Measurements from ENCODE around the gene PGGHG. TPM values are rescaled to one million over a fixed set of nuclear protein-coding genes. Genes with fewer than 3 reads are reported as not detected.
A peak's percentile ranks its signal among the peaks of the same experiment; 100 is the strongest.
"Not testable (repeated sequence)": the region's sequence is repeated elsewhere in the genome, so short reads cannot be mapped to it uniquely, and the experiment has no call there.

The PGGHG gene
- total RNA-seq, 1 donor from 2014 or later = 142 TPM

- H3K9me3 Mint-ChIP-seq = no peaks in the 10 kb centered on the region
These were observed 16.3 kb downstream of the PGGHG start for GRCh38 chr11:304915-305843.

GRCh38 chr11:305844-306211, 16.9 kb downstream of the PGGHG start:
- peaks cover 36% of the 10 kb centered on the region for H3K4me1 Mint-ChIP-seq

More at GRCh38 chr11:304915-305843, 16.3 kb downstream of the PGGHG start:
- Mint-ChIP-seq H3K4me3 (no peak overlapping the region), H3K4me1 (peaks cover 36% of the 10 kb centered on the region), H3K36me3 (ENCODE audit: low read depth) (peaks cover 20% of the 10 kb centered on the region), H3K27me3 (peaks cover 9% of the 10 kb centered on the region), H3K27ac (no peak overlapping the region)
- peak; percentile 88 for DNase-seq
- intact Hi-C loops (cut with micrococcal nuclease) = loop anchor here (5.0 kb wide), 2 partner anchors 102 to 212 kb away; no protein-coding TSS in a partner anchor

GRCh38 chr11:306645-307371, 17.9 kb downstream of the PGGHG start:
- Mint-ChIP-seq H3K36me3 (ENCODE audit: low read depth) (peaks cover 20% of the 10 kb centered on the region), H3K27me3 (no peaks in the 10 kb centered on the region), H3K27ac (peak overlapping the region; percentile 99), H3K4me3 (peak overlapping the region; percentile 97), H3K9me3 (no peaks in the 10 kb centered on the region), H3K4me1 (peaks cover 38% of the 10 kb centered on the region)
- intact Hi-C loops (cut with micrococcal nuclease) = loop anchor here (5.0 kb wide), 2 partner anchors 100 to 210 kb away; no protein-coding TSS in a partner anchor
- no peak for DNase-seq

More at GRCh38 chr11:305844-306211, 16.9 kb downstream of the PGGHG start:
- Mint-ChIP-seq H3K36me3 (ENCODE audit: low read depth) (peaks cover 20% of the 10 kb centered on the region), H3K27ac (no peak overlapping the region), H3K9me3 (no peaks in the 10 kb centered on the region), H3K4me3 (no peak overlapping the region), H3K27me3 (peaks cover 3% of the 10 kb centered on the region)
- DNase-seq = no peak
- intact Hi-C loops (cut with micrococcal nuclease) = loop anchor here (5.0 kb wide), 2 partner anchors 101 to 211 kb away; no protein-coding TSS in a partner anchor

- peaks cover 43% of the 10 kb centered on the region for H3K4me1 Mint-ChIP-seq
- intact Hi-C loops (cut with micrococcal nuclease) = loop anchor here (2.0 to 5.0 kb wide), 3 partner anchors 71 to 209 kb away; partner anchors contain the start of genes PSMD13 and SIRT3
- peak within 1 kb of the TSS; percentile 97 for H3K4me3 Mint-ChIP-seq
- not testable (repeated sequence) for H3K27me3 Mint-ChIP-seq, H3K9me3 Mint-ChIP-seq
- H3K27ac Mint-ChIP-seq = peak within 1 kb of the TSS; percentile 99
- peaks cover 21% of the 10 kb centered on the region for H3K36me3 Mint-ChIP-seq (ENCODE audit: low read depth)
- DNase-seq = peak; percentile 91
These were observed 19.1 kb downstream of the PGGHG start, which contains the start of gene IFITM2 for GRCh38 chr11:307766-308708. IFITM2 (plus strand) TSS chr11:307816; CDS start chr11:308193, 377 bp downstream.

GRCh38 chr11:308740-309665, 20.1 kb downstream of the PGGHG start:
- H3K9me3 Mint-ChIP-seq, H3K27me3 Mint-ChIP-seq: not testable (repeated sequence)
- Mint-ChIP-seq H3K27ac (peak overlapping the region; percentile 99), H3K36me3 (ENCODE audit: low read depth) (peaks cover 26% of the 10 kb centered on the region), H3K4me3 (peak overlapping the region; percentile 97), H3K4me1 (peaks cover 44% of the 10 kb centered on the region)
- DNase-seq = peak; percentile 83
- intact Hi-C loops (cut with micrococcal nuclease) = loop anchor here (2.0 to 5.0 kb wide), 3 partner anchors 72 to 208 kb away; partner anchors contain the start of genes PSMD13 and SIRT3

- Mint-ChIP-seq H3K4me1 (peaks cover 44% of the 10 kb centered on the region), H3K27ac (peak overlapping the region; percentile 99), H3K4me3 (peak overlapping the region; percentile 97), H3K36me3 (ENCODE audit: low read depth) (peaks cover 36% of the 10 kb centered on the region)
- not testable (repeated sequence) for DNase-seq, H3K9me3 Mint-ChIP-seq, H3K27me3 Mint-ChIP-seq
- intact Hi-C loops (cut with micrococcal nuclease) = loop anchor here (2.0 to 5.0 kb wide), 3 partner anchors 73 to 207 kb away; partner anchors contain the start of genes PSMD13 and SIRT3
These were observed 21.1 kb downstream of the PGGHG start for GRCh38 chr11:309979-310572.

- H3K27me3 Mint-ChIP-seq; DNase-seq; intact Hi-C loops (cut with micrococcal nuclease); H3K9me3 Mint-ChIP-seq: not testable (repeated sequence)
- Mint-ChIP-seq H3K4me1 (peaks cover 37% of the 10 kb centered on the region), H3K27ac (peak overlapping the region; percentile 98), H3K36me3 (ENCODE audit: low read depth) (peaks cover 42% of the 10 kb centered on the region), H3K4me3 (peak overlapping the region; percentile 96)
These were observed 22.3 kb downstream of the PGGHG start for GRCh38 chr11:311013-311748.

GRCh38 chr11:312092-312816, 23.3 kb downstream of the PGGHG start:
- no peaks in the 10 kb centered on the region for H3K9me3 Mint-ChIP-seq
- no peaks in the 10 kb centered on the region for H3K27me3 Mint-ChIP-seq
- DNase-seq = peak; percentile 86
- intact Hi-C loops (cut with micrococcal nuclease) = loop anchor here (1.0 to 2.0 kb wide), 3 partner anchors 15 to 104 kb away; no protein-coding TSS in a partner anchor
- peaks cover 53% of the 10 kb centered on the region for H3K36me3 Mint-ChIP-seq (ENCODE audit: low read depth)
- peaks cover 41% of the 10 kb centered on the region for H3K4me1 Mint-ChIP-seq
- peak overlapping the region; percentile 96 for H3K4me3 Mint-ChIP-seq
- H3K27ac Mint-ChIP-seq = peak overlapping the region; percentile 98

GRCh38 chr11:313304-313786, 24.4 kb downstream of the PGGHG start:
- Mint-ChIP-seq H3K27me3 (no peaks in the 10 kb centered on the region), H3K27ac (peak overlapping the region; percentile 98), H3K36me3 (ENCODE audit: low read depth) (peaks cover 53% of the 10 kb centered on the region), H3K4me1 (peaks cover 39% of the 10 kb centered on the region), H3K9me3 (no peaks in the 10 kb centered on the region), H3K4me3 (peak overlapping the region; percentile 96)
- DNase-seq = peak; percentile 75
- intact Hi-C loops (cut with micrococcal nuclease) = loop anchor here (1.0 to 2.0 kb wide), 2 partner anchors 13 to 193 kb away; no protein-coding TSS in a partner anchor

GRCh38 chr11:313787-314553, 25.0 kb downstream of the PGGHG start, which contains the start of gene IFITM1:
IFITM1 (plus strand) TSS chr11:314040; CDS start chr11:314171, 131 bp downstream.
- H3K9me3 Mint-ChIP-seq = no peaks in the 10 kb centered on the region
- peak within 1 kb of the TSS; percentile 98 for H3K27ac Mint-ChIP-seq
- H3K27me3 Mint-ChIP-seq = no peaks in the 10 kb centered on the region
- H3K4me3 Mint-ChIP-seq = peak within 1 kb of the TSS; percentile 96
- intact Hi-C loops (cut with micrococcal nuclease) = loop anchor here (1.0 to 2.0 kb wide), 4 partner anchors 13 to 192 kb away; partner anchors contain the start of gene PTDSS2
- peak; percentile 93 for DNase-seq
- peaks cover 47% of the 10 kb centered on the region for H3K36me3 Mint-ChIP-seq (ENCODE audit: low read depth)
- H3K4me1 Mint-ChIP-seq = peaks cover 36% of the 10 kb centered on the region

Data from activated CD4-positive, alpha-beta T cell treated with anti-CD3 and anti-CD28 coated beads, Interleukin-2, amount 10 ng/mL, durations not matched to agents 24 days and 14 days (primary cell).